Measurements from ENCODE around the gene PSME1.

The PSME1 gene

GRCh38 chr14:24113801-24114531, 22.0 kb upstream of the PSME1 start:
- peak; percentile 46 for TF ChIP-seq POLR2A (IDR thresholded peaks at IDR 0.05; ENCODE audit: low read depth, low read length)
- DNase-seq (ENCODE audit: insufficient read length, low spot score): peak; percentile 60
- FAIRE-seq: no peak

DNA sequence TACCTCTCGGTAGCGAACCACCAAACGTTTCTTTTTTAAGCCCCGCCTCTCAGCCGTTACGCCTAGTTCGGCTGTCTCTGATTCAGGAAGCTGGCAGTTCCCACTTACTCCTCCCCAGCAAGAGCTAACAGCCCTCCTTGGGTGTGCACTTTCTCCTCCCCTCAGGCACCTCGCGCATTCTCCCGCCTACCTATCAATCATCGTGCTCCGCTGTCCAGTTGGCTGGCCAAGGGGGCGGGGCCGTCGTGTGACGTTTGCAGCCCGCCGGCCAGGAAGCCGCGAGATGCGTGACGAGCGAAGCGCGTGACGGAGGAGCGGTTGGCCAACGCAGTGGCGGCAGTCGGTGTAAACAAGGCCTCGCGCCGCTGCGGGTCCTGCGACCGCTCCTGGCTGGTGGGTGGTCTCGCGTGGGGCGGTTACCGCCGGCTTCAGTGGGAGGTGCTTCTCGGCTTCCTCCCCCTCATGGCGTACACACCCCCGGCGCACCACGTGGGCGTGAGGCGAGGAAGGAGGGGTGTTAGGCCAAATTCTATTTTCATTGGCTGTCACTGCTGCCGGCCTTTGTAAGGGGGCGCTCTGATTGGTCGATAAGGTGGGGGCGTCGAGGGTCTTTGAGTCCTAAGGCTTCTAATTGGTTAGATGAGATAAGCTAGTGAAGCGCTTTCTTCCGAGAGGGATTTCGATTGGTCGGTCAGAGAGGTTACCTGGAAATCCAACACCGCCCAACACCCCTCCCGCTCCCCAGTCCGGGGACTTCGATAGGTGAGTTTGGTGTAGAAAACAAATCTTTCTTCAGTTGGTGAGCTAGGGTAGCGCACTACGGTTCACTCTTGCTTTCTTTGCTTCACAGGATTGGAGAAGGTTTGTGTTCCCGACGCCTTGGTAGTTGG, 21.2 kb upstream of the PSME1 start, which contains the start of the genes DCAF11 and NRL:
TSS of gene DCAF11 (plus strand) at position 246 of the 890 bp plus-strand sequence. CDS start 818 bp downstream, outside the sequence.
TSS of gene NRL (minus strand) at position 418 of the 890 bp plus-strand sequence. CDS start 32,101 bp downstream, outside the sequence.
- FAIRE-seq (peak; percentile 86), DNase-seq (ENCODE audit: insufficient read length, low spot score) (peak; percentile 82)
- TF ChIP-seq POLR2A (IDR thresholded peaks at IDR 0.05; ENCODE audit: low read depth, low read length): peak; percentile 20; the same call in 1 of the 2 replicates

- DNase-seq (ENCODE audit: insufficient read length, low spot score) (no peak), FAIRE-seq (no peak)
- TF ChIP-seq POLR2A (IDR thresholded peaks at IDR 0.05; ENCODE audit: low read depth, low read length): no peak
These were observed 20.4 kb upstream of the PSME1 start for GRCh38 chr14:24115422-24116127.

GRCh38 chr14:24116128-24116814, 19.7 kb upstream of the PSME1 start:
- no peak for TF ChIP-seq POLR2A (IDR thresholded peaks at IDR 0.05; ENCODE audit: low read depth, low read length)
- FAIRE-seq (no peak), DNase-seq (ENCODE audit: insufficient read length, low spot score) (no peak)

- FAIRE-seq (no peak), DNase-seq (ENCODE audit: insufficient read length, low spot score) (no peak)
- no peak for TF ChIP-seq POLR2A (IDR thresholded peaks at IDR 0.05; ENCODE audit: low read depth, low read length)
These were observed 18.8 kb upstream of the PSME1 start for GRCh38 chr14:24117179-24117578.

DNA sequence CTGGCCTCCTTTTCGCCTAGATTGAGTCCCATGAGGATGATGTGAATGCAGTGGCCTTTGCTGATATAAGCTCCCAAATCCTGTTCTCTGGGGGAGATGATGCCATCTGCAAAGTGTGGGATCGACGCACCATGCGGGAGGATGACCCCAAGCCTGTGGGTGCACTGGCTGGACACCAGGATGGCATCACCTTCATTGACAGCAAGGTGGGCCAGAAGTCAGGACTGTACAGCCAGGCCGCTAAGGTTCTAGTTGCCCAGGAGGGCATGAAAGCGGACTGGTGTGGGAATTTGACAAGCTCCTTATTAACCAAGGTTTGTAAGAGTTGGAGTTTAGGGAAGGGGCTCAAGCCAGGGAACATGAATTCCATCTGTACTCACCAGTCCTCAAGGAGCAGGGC, 16.3 kb upstream of the PSME1 start:
- TF ChIP-seq POLR2A (IDR thresholded peaks at IDR 0.05; ENCODE audit: low read depth, low read length): no peak
- no peak for DNase-seq (ENCODE audit: insufficient read length, low spot score)
- FAIRE-seq: no peak

GRCh38 chr14:24121210-24121609, 14.8 kb upstream of the PSME1 start:
- DNase-seq (ENCODE audit: insufficient read length, low spot score): no peak
- FAIRE-seq: no peak
- no peak for TF ChIP-seq POLR2A (IDR thresholded peaks at IDR 0.05; ENCODE audit: low read depth, low read length)

- no peak for DNase-seq (ENCODE audit: insufficient read length, low spot score)
- TF ChIP-seq POLR2A (IDR thresholded peaks at IDR 0.05; ENCODE audit: low read depth, low read length): no peak
- no peak for FAIRE-seq
These were observed 13.6 kb upstream of the PSME1 start for GRCh38 chr14:24122416-24122815.

DNA sequence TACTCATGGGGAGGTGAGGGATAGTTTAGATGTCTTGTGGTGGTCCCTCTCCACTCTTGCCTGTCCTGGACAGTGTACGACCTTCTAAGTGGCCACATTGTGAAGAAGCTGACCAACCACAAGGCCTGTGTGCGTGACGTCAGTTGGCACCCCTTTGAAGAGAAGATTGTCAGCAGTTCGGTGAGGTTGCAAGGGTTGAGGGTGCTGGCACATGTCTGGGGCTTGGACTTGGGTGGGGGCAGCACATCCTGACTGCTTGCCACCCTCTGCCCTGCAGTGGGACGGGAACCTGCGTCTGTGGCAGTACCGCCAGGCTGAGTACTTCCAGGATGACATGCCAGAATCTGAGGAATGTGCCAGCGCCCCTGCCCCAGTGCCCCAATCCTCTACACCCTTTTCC, 13.1 kb upstream of the PSME1 start:
- no peak for TF ChIP-seq POLR2A (IDR thresholded peaks at IDR 0.05; ENCODE audit: low read depth, low read length)
- FAIRE-seq (no peak), DNase-seq (ENCODE audit: insufficient read length, low spot score) (no peak)

GRCh38 chr14:24123424-24124417, 12.3 kb upstream of the PSME1 start:
- no peak for TF ChIP-seq POLR2A (IDR thresholded peaks at IDR 0.05; ENCODE audit: low read depth, low read length)
- DNase-seq (ENCODE audit: insufficient read length, low spot score) (no peak), FAIRE-seq (no peak)

DNA sequence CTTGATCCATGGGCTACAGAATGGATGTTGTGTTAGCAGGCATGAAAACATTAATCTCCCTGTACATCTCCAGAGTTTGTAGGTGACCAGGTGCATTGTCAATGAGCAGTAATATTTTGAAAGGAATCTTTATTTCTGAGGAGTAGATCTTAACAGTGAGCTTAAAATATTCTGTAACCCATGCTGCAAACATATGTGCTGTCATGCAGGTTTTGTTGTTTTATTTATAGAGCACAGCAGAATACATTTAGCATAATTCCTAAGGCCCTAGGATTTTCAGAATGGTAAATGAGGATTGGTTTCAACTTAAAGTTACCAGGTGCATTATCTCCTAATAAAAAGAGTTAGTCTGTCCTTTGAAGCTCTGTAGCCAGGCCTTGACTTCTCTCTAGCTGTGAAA, 9.1 kb upstream of the PSME1 start:
- FAIRE-seq (no peak), DNase-seq (ENCODE audit: insufficient read length, low spot score) (no peak)
- no peak for TF ChIP-seq POLR2A (IDR thresholded peaks at IDR 0.05; ENCODE audit: low read depth, low read length)

GRCh38 chr14:24127673-24128072, 8.3 kb upstream of the PSME1 start:
- DNase-seq (ENCODE audit: insufficient read length, low spot score): no peak
- FAIRE-seq: no peak
- no peak for TF ChIP-seq POLR2A (IDR thresholded peaks at IDR 0.05; ENCODE audit: low read depth, low read length)

Measured in H54 (cell line).